ENCODE data around the gene DPP9. TPM values are rescaled to one million over a fixed set of nuclear protein-coding genes. Genes with fewer than 3 reads are reported as not detected.
A peak's percentile ranks its signal among the peaks of the same experiment; 100 is the strongest.

The DPP9 gene
- total RNA-seq, 6 experiments from 2014 or later = 47.3 to 118 (median 54.5) TPM

DNA sequence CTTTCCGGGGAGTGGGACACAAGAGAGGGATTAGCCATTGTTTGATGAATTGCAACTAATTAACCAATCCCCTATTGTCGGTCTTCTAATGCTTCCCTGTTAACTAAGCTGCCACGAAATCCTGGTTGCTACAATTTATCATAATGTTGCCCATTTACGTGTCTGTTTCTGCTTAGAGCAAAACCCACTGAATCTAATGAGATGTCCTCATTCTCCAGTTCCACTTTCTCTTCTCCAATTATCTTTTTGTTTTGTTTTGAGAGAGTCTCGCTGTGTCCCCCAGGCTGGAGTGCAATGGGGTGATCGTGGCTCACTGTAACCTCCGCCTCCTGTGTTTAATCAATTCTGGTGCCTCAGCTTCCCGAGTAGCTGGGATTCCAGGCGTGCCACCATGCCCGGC, 5.2 kb upstream of the DPP9 start:
- TF ChIP-seq, protein P1, sequence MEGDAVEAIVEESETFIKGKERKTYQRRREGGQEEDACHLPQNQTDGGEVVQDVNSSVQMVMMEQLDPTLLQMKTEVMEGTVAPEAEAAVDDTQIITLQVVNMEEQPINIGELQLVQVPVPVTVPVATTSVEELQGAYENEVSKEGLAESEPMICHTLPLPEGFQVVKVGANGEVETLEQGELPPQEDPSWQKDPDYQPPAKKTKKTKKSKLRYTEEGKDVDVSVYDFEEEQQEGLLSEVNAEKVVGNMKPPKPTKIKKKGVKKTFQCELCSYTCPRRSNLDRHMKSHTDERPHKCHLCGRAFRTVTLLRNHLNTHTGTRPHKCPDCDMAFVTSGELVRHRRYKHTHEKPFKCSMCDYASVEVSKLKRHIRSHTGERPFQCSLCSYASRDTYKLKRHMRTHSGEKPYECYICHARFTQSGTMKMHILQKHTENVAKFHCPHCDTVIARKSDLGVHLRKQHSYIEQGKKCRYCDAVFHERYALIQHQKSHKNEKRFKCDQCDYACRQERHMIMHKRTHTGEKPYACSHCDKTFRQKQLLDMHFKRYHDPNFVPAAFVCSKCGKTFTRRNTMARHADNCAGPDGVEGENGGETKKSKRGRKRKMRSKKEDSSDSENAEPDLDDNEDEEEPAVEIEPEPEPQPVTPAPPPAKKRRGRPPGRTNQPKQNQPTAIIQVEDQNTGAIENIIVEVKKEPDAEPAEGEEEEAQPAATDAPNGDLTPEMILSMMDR (IDR thresholded peaks at IDR 0.05) = no peak
- no peak for TF ChIP-seq POLR2A (IDR thresholded peaks at IDR 0.05)
- no peak overlapping the region for H3K4me3 ChIP-seq
- no peaks in the 10 kb centered on the region for H3K36me3 ChIP-seq
- no peaks in the 10 kb centered on the region for H3K27me3 ChIP-seq
- intact Hi-C loops (cut with DNase I) = no loop called here
- H3K4me1 ChIP-seq = peaks cover 0 to 1% (median 0%) of the 10 kb centered on the region in 4 donors
- ATAC-seq = no peak
- WGBS (ENCODE audit: insufficient coverage, low coverage, low lambda C conversion rate, missing lambda C conversion rate) = 67% methylated on average over 9 of the region's 10 CpGs
- H3K9me3 ChIP-seq = no peaks in the 10 kb centered on the region
- no peak for DNase-seq
- no peak overlapping the region for H3K27ac ChIP-seq

DNA sequence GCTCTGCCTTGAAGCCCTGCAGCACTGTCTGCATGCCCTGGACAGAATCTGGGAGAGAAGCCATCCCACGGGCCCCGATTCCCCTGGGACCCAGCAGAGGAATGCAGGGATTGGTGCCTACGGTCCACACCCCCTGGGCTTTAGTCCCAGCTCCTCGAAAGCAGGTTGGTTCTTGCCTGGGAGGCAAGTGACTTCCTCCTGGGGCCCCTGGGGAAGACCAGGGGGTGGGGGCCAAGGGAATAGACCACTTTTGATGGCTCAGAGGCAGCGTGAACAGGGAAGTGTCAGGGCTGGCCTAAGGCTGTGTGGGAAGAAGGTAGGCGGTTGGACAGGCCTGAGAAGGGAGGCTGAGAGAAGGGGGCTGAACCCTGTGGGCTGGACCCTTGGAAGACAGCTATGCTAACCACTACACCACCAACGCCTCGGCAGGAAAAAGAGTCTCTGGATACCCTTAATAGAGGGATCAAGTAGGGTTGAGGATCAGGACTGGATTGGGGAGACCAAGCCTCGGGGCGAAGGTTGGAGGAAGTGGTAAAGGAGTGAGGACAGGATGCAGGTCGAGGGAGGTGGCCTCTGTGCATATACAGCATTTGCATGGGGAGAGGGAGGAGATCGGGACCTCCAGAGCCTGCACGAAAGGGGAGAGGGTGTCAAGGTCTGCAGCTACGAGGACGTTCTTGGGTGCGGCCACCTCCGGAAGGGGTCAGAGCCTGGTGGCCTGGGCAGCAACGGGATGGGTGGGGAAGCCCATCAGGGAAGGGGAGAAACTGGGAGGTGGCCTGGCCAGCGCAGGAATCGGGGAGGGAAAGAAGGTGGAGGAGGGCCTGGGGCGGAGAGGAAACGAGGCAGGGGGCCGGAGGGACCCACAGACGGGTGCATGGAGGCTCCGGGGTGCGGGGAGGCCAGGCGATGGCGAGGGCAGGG, 709 bp downstream of the DPP9 start:
- WGBS (ENCODE audit: insufficient coverage, low coverage, low lambda C conversion rate, missing lambda C conversion rate) = under 1% methylated on average over 14 of the region's 28 CpGs
- DNase-seq (peak; percentile 49 to 88 (median 87)), ATAC-seq (peak; percentile 3 to 55 (median 50))
- Histone ChIP-seq H3K27me3 (no peaks in the 10 kb centered on the region), H3K4me1 (peaks cover 0 to 45% (median 16%) of the 10 kb centered on the region in 4 donors), H3K9me3 (no peaks in the 10 kb centered on the region), H3K36me3 (peaks cover 0 to 28% (median 12%) of the 10 kb centered on the region in 4 donors), H3K4me3 (peak overlapping the region; percentile 86 to 92 (median 87)), H3K27ac (peak overlapping the region; percentile 50 to 88 (median 88))
- no peak for TF ChIP-seq POLR2A (IDR thresholded peaks at IDR 0.05)
- TF ChIP-seq, protein P1 (IDR thresholded peaks at IDR 0.05) = no peak
- intact Hi-C loops (cut with DNase I) = no loop called here

DNA sequence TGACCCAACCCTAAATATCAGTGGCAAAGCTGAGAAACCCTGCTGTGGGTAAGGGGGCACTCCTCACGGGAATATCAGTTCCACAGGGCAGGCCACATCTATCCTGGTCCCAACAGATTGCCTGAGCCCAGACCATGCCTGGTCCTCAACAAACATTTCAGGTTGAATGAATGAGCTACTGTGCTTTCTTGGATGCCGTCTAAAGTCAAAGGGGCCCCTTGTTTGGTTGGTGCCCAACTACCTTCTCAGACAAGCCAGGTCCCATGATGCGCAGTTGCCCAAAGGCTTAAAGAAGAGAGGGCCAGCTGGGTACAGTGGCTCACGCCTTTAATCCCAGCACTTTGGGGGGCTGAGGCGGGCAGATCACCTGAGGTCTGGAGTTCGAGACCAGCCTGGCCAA, 2.4 kb downstream of the DPP9 start:
- Histone ChIP-seq H3K4me1 (peaks cover 0 to 62% (median 23%) of the 10 kb centered on the region in 4 donors), H3K4me3 (peak overlapping the region in 2 of 3 donors; percentile 86 to 87), H3K9me3 (no peaks in the 10 kb centered on the region), H3K27me3 (no peaks in the 10 kb centered on the region), H3K36me3 (peaks cover 0 to 37% (median 15%) of the 10 kb centered on the region in 4 donors), H3K27ac (peak overlapping the region in 1 of 3 donors; percentile 88)
- TF ChIP-seq, protein P1 (IDR thresholded peaks at IDR 0.05) = no peak
- no peak for TF ChIP-seq POLR2A (IDR thresholded peaks at IDR 0.05)
- whole genome bisulfite sequencing (ENCODE audit: insufficient coverage, low coverage, low lambda C conversion rate, missing lambda C conversion rate) = 93% methylated on average over 3 of the region's 6 CpGs
- intact Hi-C loops (cut with DNase I) = no loop called here
- ATAC-seq (no peak), DNase-seq (no peak)

DNA sequence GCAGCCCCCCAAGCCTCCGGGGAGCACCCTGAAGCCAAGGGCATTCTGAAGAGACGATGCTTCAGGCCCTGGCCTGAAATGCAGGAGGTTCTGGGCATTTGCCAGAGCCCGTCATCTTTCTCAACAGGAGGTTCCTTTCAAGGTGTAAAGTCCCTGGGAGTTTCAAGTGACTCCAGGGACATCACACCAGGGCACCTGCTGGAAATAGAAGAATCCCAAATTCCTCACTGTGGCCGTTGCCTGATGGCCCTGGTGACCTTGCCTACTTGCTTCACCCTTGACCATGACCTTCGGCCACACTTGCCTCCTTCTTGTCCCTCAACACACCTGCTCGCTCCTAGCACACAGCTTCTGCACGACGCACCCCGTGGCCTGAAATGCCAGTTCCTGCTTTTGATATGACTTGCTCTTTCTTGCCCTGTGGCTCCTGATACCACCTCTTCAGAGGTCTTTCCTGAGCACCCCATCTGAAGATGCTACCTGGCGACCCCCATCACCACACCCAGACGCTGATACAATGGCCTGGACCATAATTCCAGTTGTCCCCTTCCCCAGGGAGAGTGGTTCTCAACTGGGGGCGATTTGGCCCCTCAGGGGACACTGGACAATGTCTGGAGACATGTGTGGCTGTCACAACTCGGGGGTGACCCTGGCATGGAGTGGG, 3.5 kb downstream of the DPP9 start:
- TF ChIP-seq POLR2A (IDR thresholded peaks at IDR 0.05) = no peak
- TF ChIP-seq, protein P1 (IDR thresholded peaks at IDR 0.05) = no peak
- H3K4me1 ChIP-seq = peaks cover 0 to 71% (median 28%) of the 10 kb centered on the region in 4 donors
- H3K27ac ChIP-seq = peak overlapping the region in 1 of 3 donors; percentile 88
- peak overlapping the region in 1 of 3 donors; percentile 87 for H3K4me3 ChIP-seq
- peaks cover 0 to 37% (median 15%) of the 10 kb centered on the region in 4 donors for H3K36me3 ChIP-seq
- ATAC-seq (no peak), DNase-seq (no peak)
- H3K27me3 ChIP-seq = no peaks in the 10 kb centered on the region
- intact Hi-C loops (cut with DNase I) = no loop called here
- H3K9me3 ChIP-seq = no peaks in the 10 kb centered on the region
- 87% methylated on average over 7 of the region's 13 CpGs for WGBS (ENCODE audit: insufficient coverage, low coverage, low lambda C conversion rate, missing lambda C conversion rate)

Measured in right lobe of liver (tissue), 6 donors.